Tibial nerve (tissue), 4 donors: ENCODE results near the gene LRRC3.

Experiments used
- CTCF ChIP-seq, 5 experiments: fragments of 200-600 bp in 3 of 5; fragments of 450-650 bp in 2 of 5; sonication (generic) in 3 of 5; IDR thresholded peaks; one replicate each; pipeline ENCODE4 v1.5.1; 2016 to 2019; ENCODE audit warnings: antibody characterized with exemption in 5 of 5, mild to moderate bottlenecking in 3 of 5, moderate library complexity in 2 of 5
- EP300 ChIP-seq, 2 donors: sonication (generic); formaldehyde crosslinking; IDR thresholded peaks; one replicate each; pipeline ENCODE4 v1.6.1; 2017; ENCODE audit warnings: antibody characterized with exemption in 2 of 2, mild to moderate bottlenecking in 1 of 2
- POLR2A ChIP-seq, 2 donors: fragments of 450-650 bp; IDR thresholded peaks; one replicate each; pipeline ENCODE4 v1.6.1; 2017; ENCODE audit warnings: antibody characterized with exemption in 2 of 2, mild to moderate bottlenecking in 2 of 2, moderate library complexity in 2 of 2

- TF ChIP-seq CTCF (IDR thresholded peaks at IDR 0.05) (no peak), POLR2A (IDR thresholded peaks at IDR 0.05) (no peak), EP300 (IDR thresholded peaks at IDR 0.05) (no peak)
Observed at GRCh38 chr21:44436958-44437357, 18.4 kb upstream of the LRRC3 start.
